HG03039 (cell line): ENCODE results near the gene SLC6A1.
"Not testable (repeated sequence)": the region's sequence is repeated elsewhere in the genome, so short reads cannot be mapped to it uniquely, and the experiment has no call there.

Experiments used
- ATAC-seq: cut with Tn5 transposase; IDR thresholded peaks from one replicate; pipeline ENCODE4 v1.9.1; 2021; ENCODE audit warnings: mild to moderate bottlenecking, moderate library complexity; ENCODE audit not compliant: unreplicated experiment

SLC6A1 gene

GRCh38 chr3:11057655-11058054, 65.1 kb downstream of the SLC6A1 start:
- ATAC-seq: no peak

- ATAC-seq: no peak
These were observed 66.7 kb downstream of the SLC6A1 start for GRCh38 chr3:11059090-11059798.

- ATAC-seq: no peak
These were observed 67.2 kb downstream of the SLC6A1 start for GRCh38 chr3:11059799-11060115.

GRCh38 chr3:11060500-11061251, 68.1 kb downstream of the SLC6A1 start:
- no peak for ATAC-seq

- not testable (repeated sequence) for ATAC-seq
These were observed 68.8 kb downstream of the SLC6A1 start for GRCh38 chr3:11061268-11061871.

GRCh38 chr3:11062704-11063103, 70.2 kb downstream of the SLC6A1 start:
- ATAC-seq: no peak

- no peak for ATAC-seq
These were observed 78.7 kb downstream of the SLC6A1 start for GRCh38 chr3:11071096-11071755.

GRCh38 chr3:11072631-11073030, 80.1 kb downstream of the SLC6A1 start:
- ATAC-seq: no peak

GRCh38 chr3:11074011-11074410, 81.5 kb downstream of the SLC6A1 start:
- no peak for ATAC-seq

GRCh38 chr3:11074451-11074850, 81.9 kb downstream of the SLC6A1 start:
- no peak for ATAC-seq

- ATAC-seq: not testable (repeated sequence)
These were observed 82.6 kb downstream of the SLC6A1 start for GRCh38 chr3:11075122-11075521.

GRCh38 chr3:11076711-11077110, 84.2 kb downstream of the SLC6A1 start:
- no peak for ATAC-seq

- no peak for ATAC-seq
These were observed 84.9 kb downstream of the SLC6A1 start for GRCh38 chr3:11077466-11077865.

GRCh38 chr3:11078826-11079515, 86.4 kb downstream of the SLC6A1 start:
- ATAC-seq: no peak

- ATAC-seq: no peak
These were observed 87.9 kb downstream of the SLC6A1 start for GRCh38 chr3:11080492-11080891.

GRCh38 chr3:11084098-11084497, 91.5 kb downstream of the SLC6A1 start:
- no peak for ATAC-seq

GRCh38 chr3:11084677-11085076, 92.1 kb downstream of the SLC6A1 start:
- no peak for ATAC-seq

GRCh38 chr3:11085093-11085840, 92.7 kb downstream of the SLC6A1 start:
- no peak for ATAC-seq

- no peak for ATAC-seq
These were observed 94.3 kb downstream of the SLC6A1 start for GRCh38 chr3:11086856-11087255.

- ATAC-seq: no peak
These were observed 95.5 kb downstream of the SLC6A1 start for GRCh38 chr3:11088066-11088465.
